HEK293 (cell line): ENCODE results near the gene TSHZ3.
A peak's percentile ranks its signal among the peaks of the same experiment; 100 is the strongest.

Experiments used
- BCL11B ChIP-seq: fragments of 450-650 bp; formaldehyde crosslinking; IDR thresholded peaks from 2 replicates; pipeline ENCODE4 v1.5.1; 2016; ENCODE audit warnings: low read depth, missing biosample characterization, missing genetic modification characterization
- BCL6B ChIP-seq: fragments of 450-650 bp; formaldehyde crosslinking; IDR thresholded peaks from 2 replicates; pipeline ENCODE4 v1.5.1; 2017; ENCODE audit warnings: missing biosample characterization, missing genetic modification characterization
- IKZF3 ChIP-seq: fragments of 450-650 bp; IDR thresholded peaks from 2 replicates; pipeline ENCODE4 v1.5.0; 2018; ENCODE audit warnings: missing biosample characterization, mild to moderate bottlenecking, missing genetic modification characterization, moderate library complexity
- KLF10 ChIP-seq: fragments of 450-650 bp; IDR thresholded peaks from 2 replicates; pipeline ENCODE4 v1.5.1; 2018; ENCODE audit warnings: missing biosample characterization, mild to moderate bottlenecking, missing genetic modification characterization
- KLF16 ChIP-seq: fragments of 450-650 bp; formaldehyde crosslinking; IDR thresholded peaks from 2 replicates; pipeline ENCODE4 v1.5.1; 2017; ENCODE audit warnings: missing biosample characterization, missing genetic modification characterization
- KLF17 ChIP-seq: fragments of 450-650 bp; formaldehyde crosslinking; IDR thresholded peaks from 2 replicates; pipeline ENCODE4 v1.5.1; 2016; ENCODE audit warnings: missing biosample characterization, missing genetic modification characterization
- SP3 ChIP-seq: fragments of 450-650 bp; formaldehyde crosslinking; IDR thresholded peaks from 2 replicates; pipeline ENCODE4 v1.5.1; 2016; ENCODE audit warnings: missing biosample characterization, missing genetic modification characterization
- ZBTB7A ChIP-seq: fragments of 450-650 bp; formaldehyde crosslinking; IDR thresholded peaks from 2 replicates; pipeline ENCODE4 v1.5.1; 2016; ENCODE audit warnings: low read depth, missing biosample characterization, missing genetic modification characterization
- ZFHX2 ChIP-seq: fragments of 450-650 bp; formaldehyde crosslinking; conservative IDR thresholded peaks from 2 replicates; pipeline ENCODE4 v1.5.1; 2016; ENCODE audit warnings: missing biosample characterization, missing genetic modification characterization
- ZFP37 ChIP-seq: fragments of 450-650 bp; formaldehyde crosslinking; IDR thresholded peaks from 2 replicates; pipeline ENCODE4 v1.5.1; 2016; ENCODE audit warnings: missing biosample characterization, missing genetic modification characterization
- ZNF121 ChIP-seq: fragments of 450-650 bp; formaldehyde crosslinking; IDR thresholded peaks from 2 replicates; pipeline ENCODE4 v1.5.1; 2016; ENCODE audit warnings: missing biosample characterization, missing genetic modification characterization
- ZNF140 ChIP-seq: fragments of 450-650 bp; formaldehyde crosslinking; IDR thresholded peaks from 2 replicates; pipeline ENCODE4 v1.5.1; 2016; ENCODE audit warnings: missing biosample characterization, missing genetic modification characterization
- ZNF16 ChIP-seq: fragments of 450-650 bp; formaldehyde crosslinking; IDR thresholded peaks from 2 replicates; pipeline ENCODE4 v1.5.1; 2016; ENCODE audit warnings: low read depth, missing biosample characterization, missing genetic modification characterization
- ZNF19 ChIP-seq: fragments of 450-650 bp; formaldehyde crosslinking; IDR thresholded peaks from 2 replicates; pipeline ENCODE4; 2016; ENCODE audit warnings: missing biosample characterization, missing genetic modification characterization, low read depth
- ZNF544 ChIP-seq: fragments of 450-650 bp; formaldehyde crosslinking; IDR thresholded peaks from 2 replicates; pipeline ENCODE4 v1.5.0; 2017; ENCODE audit warnings: missing biosample characterization, missing genetic modification characterization
- ZNF660 ChIP-seq: fragments of 450-650 bp; IDR thresholded peaks from 2 replicates; pipeline ENCODE4 v1.5.1; 2018; ENCODE audit warnings: missing biosample characterization, mild to moderate bottlenecking, missing genetic modification characterization
- ZNF664 ChIP-seq: fragments of 450-650 bp; formaldehyde crosslinking; IDR thresholded peaks from 2 replicates; pipeline ENCODE4 v1.5.1; 2016; ENCODE audit warnings: missing biosample characterization, missing genetic modification characterization
- ZSCAN30 ChIP-seq: fragments of 450-650 bp; IDR thresholded peaks from 2 replicates; pipeline ENCODE4 v1.5.1; 2018; ENCODE audit warnings: missing biosample characterization, mild to moderate bottlenecking, missing genetic modification characterization, moderate library complexity
- TF ChIP-seq, protein P1 (sequence below): fragments of 450-650 bp; formaldehyde crosslinking; IDR thresholded peaks from 2 replicates; pipeline ENCODE4 v1.5.1; 2016; ENCODE audit warnings: missing biosample characterization, missing genetic modification characterization
- TF ChIP-seq, protein P2 (sequence below): fragments of 450-650 bp; formaldehyde crosslinking; IDR thresholded peaks from 2 replicates; pipeline ENCODE4 v1.5.1; 2016; ENCODE audit warnings: missing biosample characterization, missing genetic modification characterization, low read depth
- TF ChIP-seq, protein P3 (sequence below): fragments of 450-650 bp; formaldehyde crosslinking; IDR thresholded peaks from 2 replicates; pipeline ENCODE4 v1.5.1; 2016; ENCODE audit warnings: missing biosample characterization, missing genetic modification characterization
- TF ChIP-seq, protein P4 (sequence below): fragments of 450-650 bp; formaldehyde crosslinking; IDR thresholded peaks from 2 replicates; pipeline ENCODE4 v1.5.1; 2016; ENCODE audit warnings: missing biosample characterization, missing genetic modification characterization
- TF ChIP-seq, protein P5 (sequence below): fragments of 450-650 bp; formaldehyde crosslinking; IDR thresholded peaks from 2 replicates; pipeline ENCODE4 v1.5.1; 2016; ENCODE audit warnings: missing biosample characterization, missing genetic modification characterization, borderline replicate concordance

The TSHZ3 gene

DNA sequence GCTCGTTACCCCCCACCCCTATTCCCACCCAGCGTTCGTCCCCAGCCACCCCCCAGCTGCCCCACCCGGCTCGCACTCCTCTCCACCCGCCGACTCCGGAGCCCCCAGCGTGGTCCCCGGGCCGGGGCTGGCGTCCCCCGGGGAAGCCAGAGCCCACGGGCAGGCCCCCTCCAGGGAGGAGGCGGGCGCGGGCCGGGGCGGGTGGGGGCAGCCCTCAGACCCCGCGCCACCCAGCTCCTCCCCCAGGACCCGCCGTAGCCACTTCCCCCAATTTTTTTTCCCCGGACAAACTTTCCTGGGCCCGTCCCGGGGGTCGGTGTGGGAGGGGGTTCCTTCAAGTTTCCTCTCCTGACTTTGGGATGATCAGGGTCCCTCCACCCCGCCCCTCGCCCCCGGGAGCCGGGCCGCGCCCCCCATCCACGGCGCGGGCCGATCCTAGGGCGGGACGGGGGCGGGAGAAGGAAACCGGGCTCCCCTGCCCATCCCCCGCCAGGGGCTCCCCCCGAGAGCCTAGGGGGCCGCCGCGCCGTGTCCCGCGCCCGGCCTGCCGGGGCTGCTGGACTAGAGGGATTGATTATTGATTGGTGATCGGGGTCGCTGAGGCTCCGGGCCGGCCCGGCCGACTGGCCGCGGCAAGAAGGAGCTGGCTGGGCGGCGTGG, 927 bp upstream of the TSHZ3 start (continued):
- TF ChIP-seq SP3 (tag by site-specific recombination): peak; percentile 90
- TF ChIP-seq ZFHX2: peak; percentile 86
- TF ChIP-seq, protein P1, sequence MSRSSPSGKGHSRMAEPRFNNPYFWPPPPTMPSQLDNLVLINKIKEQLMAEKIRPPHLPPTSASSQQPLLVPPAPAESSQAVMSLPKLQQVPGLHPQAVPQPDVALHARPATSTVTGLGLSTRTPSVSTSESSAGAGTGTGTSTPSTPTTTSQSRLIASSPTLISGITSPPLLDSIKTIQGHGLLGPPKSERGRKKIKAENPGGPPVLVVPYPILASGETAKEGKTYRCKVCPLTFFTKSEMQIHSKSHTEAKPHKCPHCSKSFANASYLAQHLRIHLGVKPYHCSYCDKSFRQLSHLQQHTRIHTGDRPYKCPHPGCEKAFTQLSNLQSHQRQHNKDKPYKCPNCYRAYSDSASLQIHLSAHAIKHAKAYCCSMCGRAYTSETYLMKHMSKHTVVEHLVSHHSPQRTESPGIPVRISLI (tag by site-specific recombination): 0 out of 2 replicates have a peak, but pooled peaks have one; percentile 42
- no peak for TF ChIP-seq ZNF121
- TF ChIP-seq ZNF140 (tag by site-specific recombination): no peak
- TF ChIP-seq BCL11B (tag by site-specific recombination): no peak
- TF ChIP-seq, protein P2, sequence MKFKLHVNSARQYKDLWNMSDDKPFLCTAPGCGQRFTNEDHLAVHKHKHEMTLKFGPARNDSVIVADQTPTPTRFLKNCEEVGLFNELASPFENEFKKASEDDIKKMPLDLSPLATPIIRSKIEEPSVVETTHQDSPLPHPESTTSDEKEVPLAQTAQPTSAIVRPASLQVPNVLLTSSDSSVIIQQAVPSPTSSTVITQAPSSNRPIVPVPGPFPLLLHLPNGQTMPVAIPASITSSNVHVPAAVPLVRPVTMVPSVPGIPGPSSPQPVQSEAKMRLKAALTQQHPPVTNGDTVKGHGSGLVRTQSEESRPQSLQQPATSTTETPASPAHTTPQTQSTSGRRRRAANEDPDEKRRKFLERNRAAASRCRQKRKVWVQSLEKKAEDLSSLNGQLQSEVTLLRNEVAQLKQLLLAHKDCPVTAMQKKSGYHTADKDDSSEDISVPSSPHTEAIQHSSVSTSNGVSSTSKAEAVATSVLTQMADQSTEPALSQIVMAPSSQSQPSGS (tag by site-specific recombination): no peak
- peak; percentile 85; the same call in 1 of the 2 replicates for TF ChIP-seq KLF10
- TF ChIP-seq KLF16 (tag by site-specific recombination): peak; percentile 57; the same call in 1 of the 2 replicates
- TF ChIP-seq, protein P3, sequence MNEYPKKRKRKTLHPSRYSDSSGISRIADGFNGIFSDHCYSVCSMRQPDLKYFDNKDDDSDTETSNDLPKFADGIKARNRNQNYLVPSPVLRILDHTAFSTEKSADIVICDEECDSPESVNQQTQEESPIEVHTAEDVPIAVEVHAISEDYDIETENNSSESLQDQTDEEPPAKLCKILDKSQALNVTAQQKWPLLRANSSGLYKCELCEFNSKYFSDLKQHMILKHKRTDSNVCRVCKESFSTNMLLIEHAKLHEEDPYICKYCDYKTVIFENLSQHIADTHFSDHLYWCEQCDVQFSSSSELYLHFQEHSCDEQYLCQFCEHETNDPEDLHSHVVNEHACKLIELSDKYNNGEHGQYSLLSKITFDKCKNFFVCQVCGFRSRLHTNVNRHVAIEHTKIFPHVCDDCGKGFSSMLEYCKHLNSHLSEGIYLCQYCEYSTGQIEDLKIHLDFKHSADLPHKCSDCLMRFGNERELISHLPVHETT (tag by site-specific recombination): no peak
- peak; percentile 60; the same call in 1 of the 2 replicates for TF ChIP-seq KLF17 (tag by site-specific recombination)
- no peak for TF ChIP-seq ZFP37
- TF ChIP-seq, protein P4, sequence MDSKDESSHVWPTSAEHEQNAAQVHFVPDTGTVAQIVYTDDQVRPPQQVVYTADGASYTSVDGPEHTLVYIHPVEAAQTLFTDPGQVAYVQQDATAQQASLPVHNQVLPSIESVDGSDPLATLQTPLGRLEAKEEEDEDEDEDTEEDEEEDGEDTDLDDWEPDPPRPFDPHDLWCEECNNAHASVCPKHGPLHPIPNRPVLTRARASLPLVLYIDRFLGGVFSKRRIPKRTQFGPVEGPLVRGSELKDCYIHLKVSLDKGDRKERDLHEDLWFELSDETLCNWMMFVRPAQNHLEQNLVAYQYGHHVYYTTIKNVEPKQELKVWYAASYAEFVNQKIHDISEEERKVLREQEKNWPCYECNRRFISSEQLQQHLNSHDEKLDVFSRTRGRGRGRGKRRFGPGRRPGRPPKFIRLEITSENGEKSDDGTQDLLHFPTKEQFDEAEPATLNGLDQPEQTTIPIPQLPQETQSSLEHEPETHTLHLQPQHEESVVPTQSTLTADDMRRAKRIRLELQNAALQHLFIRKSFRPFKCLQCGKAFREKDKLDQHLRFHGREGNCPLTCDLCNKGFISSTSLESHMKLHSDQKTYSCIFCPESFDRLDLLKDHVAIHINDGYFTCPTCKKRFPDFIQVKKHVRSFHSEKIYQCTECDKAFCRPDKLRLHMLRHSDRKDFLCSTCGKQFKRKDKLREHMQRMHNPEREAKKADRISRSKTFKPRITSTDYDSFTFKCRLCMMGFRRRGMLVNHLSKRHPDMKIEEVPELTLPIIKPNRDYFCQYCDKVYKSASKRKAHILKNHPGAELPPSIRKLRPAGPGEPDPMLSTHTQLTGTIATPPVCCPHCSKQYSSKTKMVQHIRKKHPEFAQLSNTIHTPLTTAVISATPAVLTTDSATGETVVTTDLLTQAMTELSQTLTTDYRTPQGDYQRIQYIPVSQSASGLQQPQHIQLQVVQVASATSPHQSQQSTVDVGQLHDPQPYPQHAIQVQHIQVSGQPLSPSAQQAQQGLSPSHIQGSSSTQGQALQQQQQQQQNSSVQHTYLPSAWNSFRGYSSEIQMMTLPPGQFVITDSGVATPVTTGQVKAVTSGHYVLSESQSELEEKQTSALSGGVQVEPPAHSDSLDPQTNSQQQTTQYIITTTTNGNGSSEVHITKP (tag by site-specific recombination): peak; percentile 50
- TF ChIP-seq ZNF660 (tag by site-specific recombination): 0 out of 2 replicates have a peak, but pooled peaks have one; percentile 29
- no peak for TF ChIP-seq ZNF664 (tag by site-specific recombination)
- no peak for TF ChIP-seq BCL6B
- no peak for TF ChIP-seq ZNF19 (tag by site-specific recombination)
- peak; percentile 74 for TF ChIP-seq IKZF3 (tag by site-specific recombination)
- TF ChIP-seq, protein P5, sequence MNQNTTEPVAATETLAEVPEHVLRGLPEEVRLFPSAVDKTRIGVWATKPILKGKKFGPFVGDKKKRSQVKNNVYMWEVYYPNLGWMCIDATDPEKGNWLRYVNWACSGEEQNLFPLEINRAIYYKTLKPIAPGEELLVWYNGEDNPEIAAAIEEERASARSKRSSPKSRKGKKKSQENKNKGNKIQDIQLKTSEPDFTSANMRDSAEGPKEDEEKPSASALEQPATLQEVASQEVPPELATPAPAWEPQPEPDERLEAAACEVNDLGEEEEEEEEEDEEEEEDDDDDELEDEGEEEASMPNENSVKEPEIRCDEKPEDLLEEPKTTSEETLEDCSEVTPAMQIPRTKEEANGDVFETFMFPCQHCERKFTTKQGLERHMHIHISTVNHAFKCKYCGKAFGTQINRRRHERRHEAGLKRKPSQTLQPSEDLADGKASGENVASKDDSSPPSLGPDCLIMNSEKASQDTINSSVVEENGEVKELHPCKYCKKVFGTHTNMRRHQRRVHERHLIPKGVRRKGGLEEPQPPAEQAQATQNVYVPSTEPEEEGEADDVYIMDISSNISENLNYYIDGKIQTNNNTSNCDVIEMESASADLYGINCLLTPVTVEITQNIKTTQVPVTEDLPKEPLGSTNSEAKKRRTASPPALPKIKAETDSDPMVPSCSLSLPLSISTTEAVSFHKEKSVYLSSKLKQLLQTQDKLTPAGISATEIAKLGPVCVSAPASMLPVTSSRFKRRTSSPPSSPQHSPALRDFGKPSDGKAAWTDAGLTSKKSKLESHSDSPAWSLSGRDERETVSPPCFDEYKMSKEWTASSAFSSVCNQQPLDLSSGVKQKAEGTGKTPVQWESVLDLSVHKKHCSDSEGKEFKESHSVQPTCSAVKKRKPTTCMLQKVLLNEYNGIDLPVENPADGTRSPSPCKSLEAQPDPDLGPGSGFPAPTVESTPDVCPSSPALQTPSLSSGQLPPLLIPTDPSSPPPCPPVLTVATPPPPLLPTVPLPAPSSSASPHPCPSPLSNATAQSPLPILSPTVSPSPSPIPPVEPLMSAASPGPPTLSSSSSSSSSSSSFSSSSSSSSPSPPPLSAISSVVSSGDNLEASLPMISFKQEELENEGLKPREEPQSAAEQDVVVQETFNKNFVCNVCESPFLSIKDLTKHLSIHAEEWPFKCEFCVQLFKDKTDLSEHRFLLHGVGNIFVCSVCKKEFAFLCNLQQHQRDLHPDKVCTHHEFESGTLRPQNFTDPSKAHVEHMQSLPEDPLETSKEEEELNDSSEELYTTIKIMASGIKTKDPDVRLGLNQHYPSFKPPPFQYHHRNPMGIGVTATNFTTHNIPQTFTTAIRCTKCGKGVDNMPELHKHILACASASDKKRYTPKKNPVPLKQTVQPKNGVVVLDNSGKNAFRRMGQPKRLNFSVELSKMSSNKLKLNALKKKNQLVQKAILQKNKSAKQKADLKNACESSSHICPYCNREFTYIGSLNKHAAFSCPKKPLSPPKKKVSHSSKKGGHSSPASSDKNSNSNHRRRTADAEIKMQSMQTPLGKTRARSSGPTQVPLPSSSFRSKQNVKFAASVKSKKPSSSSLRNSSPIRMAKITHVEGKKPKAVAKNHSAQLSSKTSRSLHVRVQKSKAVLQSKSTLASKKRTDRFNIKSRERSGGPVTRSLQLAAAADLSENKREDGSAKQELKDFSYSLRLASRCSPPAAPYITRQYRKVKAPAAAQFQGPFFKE (tag by site-specific recombination): no peak
- 0 out of 2 replicates have a peak, but pooled peaks have one; percentile 52 for TF ChIP-seq ZBTB7A (tag by site-specific recombination)
- 0 out of 2 replicates have a peak, but pooled peaks have one; percentile 12 for TF ChIP-seq ZSCAN30 (tag by site-specific recombination)
- no peak for TF ChIP-seq ZNF544
- TF ChIP-seq ZNF16 (tag by site-specific recombination): no peak
